ENCODE data around the gene LHFPL6. TPM values are rescaled to one million over a fixed set of nuclear protein-coding genes. Genes with fewer than 3 reads are reported as not detected.

Gene LHFPL6
- polyA plus RNA-seq, 2 of the 4 experiments (the other 2 are of a cell fraction) = 1.7 to 5.4 TPM

- no peak for TF ChIP-seq HES2 (IDR thresholded peaks at IDR 0.05)
Measured at GRCh38 chr13:39452834-39453233, 150.2 kb downstream of the LHFPL6 start (continued).

GRCh38 chr13:39452417-39452816 is 150.6 kb downstream of the LHFPL6 start:
- Histone ChIP-seq H3K9me3 (no peaks in the 10 kb centered on the region), H3K4me1 (no peaks in the 10 kb centered on the region), H3K27ac (no peak overlapping the region), H3K4me2 (no peak overlapping the region), H3K4me3 (no peak overlapping the region)
- DNase-seq (ENCODE audit: low read depth in 1 of 2, low spot score in 1 of 2) = no peak
- 74% methylated on average over 3 of the region's 3 CpGs for WGBS (ENCODE audit: missing lambda C conversion rate)
- no peak for ATAC-seq
- ChIA-PET CTCF (no interaction called here), POLR2A (no interaction called here)
- TF ChIP-seq HMGXB4 (CRISPR knock-in tag; IDR thresholded peaks at IDR 0.05; ENCODE audit: borderline replicate concordance) = no peak
- FAIRE-seq = no peak

- Histone ChIP-seq H3K9me3 (no peaks in the 10 kb centered on the region), H3K4me3 (no peak overlapping the region), H3K4me2 (no peak overlapping the region), H3K27ac (no peak overlapping the region), H3K4me1 (no peaks in the 10 kb centered on the region)
- no peak for ATAC-seq
- CTCF ChIA-PET = no interaction called here
- FAIRE-seq = no peak
- DNase-seq (ENCODE audit: low read depth in 1 of 2, low spot score in 1 of 2) = no peak
- POLR2A ChIA-PET = no interaction called here
- no peak for TF ChIP-seq TFCP2L1 (CRISPR knock-in tag; IDR thresholded peaks at IDR 0.05)
- TF ChIP-seq FOXS1 (CRISPR knock-in tag; IDR thresholded peaks at IDR 0.05) = no peak
- no peak for TF ChIP-seq KDM1A (IDR thresholded peaks at IDR 0.05; ENCODE audit: low read depth)
- no peak for TF ChIP-seq ESRRA (IDR thresholded peaks at IDR 0.05; ENCODE audit: borderline replicate concordance, low read length)
- TF ChIP-seq RAD21 (conservative IDR thresholded peaks at IDR 0.05 in 1 of 2, IDR thresholded peaks at IDR 0.05 in 1 of 2) = no peak
- no peak for TF ChIP-seq RNF2 (IDR thresholded peaks at IDR 0.05; ENCODE audit: borderline replicate concordance, low read depth)
- TF ChIP-seq ZNF302 (CRISPR knock-in tag; IDR thresholded peaks at IDR 0.05) = no peak
- TF ChIP-seq CHD4 (IDR thresholded peaks at IDR 0.05; ENCODE audit: borderline replicate concordance) = no peak
- TF ChIP-seq MAFK (IDR thresholded peaks at IDR 0.05; ENCODE audit: partially characterized antibody) = no peak
- TF ChIP-seq FOSL2 (IDR thresholded peaks at IDR 0.05) = no peak
- no peak for TF ChIP-seq FOSL2 (CRISPR knock-in tag; IDR thresholded peaks at IDR 0.05)
- TF ChIP-seq PBX3 (IDR thresholded peaks at IDR 0.05) = no peak
- TF ChIP-seq BCL3 (IDR thresholded peaks at IDR 0.05) = no peak
- no peak for TF ChIP-seq MYC (IDR thresholded peaks at IDR 0.05; ENCODE audit: borderline replicate concordance, low read length)
- no peak for TF ChIP-seq HES2 (IDR thresholded peaks at IDR 0.05)
- TF ChIP-seq CBX2 (IDR thresholded peaks at IDR 0.05; ENCODE audit: borderline replicate concordance, low read depth) = no peak
- no peak for TF ChIP-seq GATA3 (IDR thresholded peaks at IDR 0.05; ENCODE audit: borderline replicate concordance)
- TF ChIP-seq CBX8 (IDR thresholded peaks at IDR 0.05) = no peak
- WGBS (ENCODE audit: missing lambda C conversion rate) = 74% methylated on average over 4 of the region's 4 CpGs
Measured at GRCh38 chr13:39451860-39452301, 151.1 kb downstream of the LHFPL6 start.
